Upper lobe of left lung (tissue), 6 donors: ENCODE measurements around the gene CLSTN2. TPM values are rescaled to one million over a fixed set of nuclear protein-coding genes. Genes with fewer than 3 reads are reported as not detected.

Source experiments
- ATAC-seq, 2 donors: fragments of 200-7000 bp; cut with Tn5 transposase; one replicate each; pipeline ENCODE4 v1.9.1; 2022; ENCODE audit warnings: mild to moderate bottlenecking in 2 of 2, moderate library complexity in 2 of 2; ENCODE audit not compliant: low FRiP score in 2 of 2
- DNase-seq, 2 donors: peaks; one replicate each; pipeline ENCODE4 v3.0.0-alpha.2; 2019 to 2020
- H3K27ac ChIP-seq, 4 donors: fragments of 200-600 bp; sonication (generic); one replicate each; pipeline ENCODE4 v1.5.1; 2016 to 2019
- H3K27me3 ChIP-seq, 4 donors: fragments of 200-600 bp; sonication (generic); one replicate each; pipeline ENCODE4 v1.5.1; 2017 to 2019
- H3K36me3 ChIP-seq, 4 donors: fragments of 200-600 bp; sonication (generic); one replicate each; pipeline ENCODE4 v1.5.1; 2016 to 2019
- H3K4me1 ChIP-seq, 4 donors: fragments of 200-600 bp; sonication (generic); one replicate each; pipeline ENCODE4 v1.5.1; 2018 to 2019
- H3K4me3 ChIP-seq, 4 donors: fragments of 200-600 bp; sonication (generic); one replicate each; pipeline ENCODE4 v1.5.1; 2017 to 2019; ENCODE audit warnings: mild to moderate bottlenecking in 2 of 4, moderate library complexity in 1 of 4
- H3K9me3 ChIP-seq, 4 donors: fragments of 200-600 bp; sonication (generic); one replicate each; pipeline ENCODE4 v1.5.1; 2018 to 2019
- CTCF ChIP-seq, 6 experiments: fragments of 450-650 bp in 4 of 6; fragments of 200-600 bp in 2 of 6; sonication (generic) in 2 of 6; IDR thresholded peaks; one replicate each; pipeline ENCODE4 v1.5.1; 2016 to 2019; ENCODE audit warnings: antibody characterized with exemption in 6 of 6
- EP300 ChIP-seq, 4 donors: sonication (generic); formaldehyde crosslinking; IDR thresholded peaks; one replicate each; pipeline ENCODE4 v1.5.1; 2017; ENCODE audit warnings: antibody characterized with exemption in 4 of 4, control low read depth in 2 of 4
- POLR2A ChIP-seq, 4 donors: fragments of 450-650 bp; IDR thresholded peaks; one replicate each; pipeline ENCODE4 v1.5.1; 2016 to 2017; ENCODE audit warnings: antibody characterized with exemption in 4 of 4, mild to moderate bottlenecking in 2 of 4
- POLR2AphosphoS5 ChIP-seq, 2 donors: sonication (generic); formaldehyde crosslinking; IDR thresholded peaks; one replicate each; pipeline ENCODE4 v1.5.1; 2017; ENCODE audit warnings: antibody characterized with exemption in 2 of 2
- WGBS, 2 donors: methylation state at CpG; one replicate each; pipeline ENCODE4 v1.1.5; 2017 to 2018; 5-methylcytosine and 5-hydroxymethylcytosine counted together
- total RNA-seq, 6 donors: library from RNA; depleted of rRNA in 4 of 6; stranded (reverse); fragments of >200 nt in 4 of 6; gene quantifications; one replicate each; pipeline versions ENCODE4 v1.1.0 to v1.2.1, GENCODE V29; 2016 to 2021
- donor health status: DM: no; HTN: no; CAD: no; lungs with moderate emphysema.
- donor health status: DM: no; HTN: yes; CAD: no; lungs with severe emphysema.

The CLSTN2 gene
- total RNA-seq, 6 donors from 2014 or later = 1.0 to 4.3 (median 1.6) TPM

- H3K4me3 ChIP-seq = no peak overlapping the region
- ATAC-seq (no peak), DNase-seq (no peak)
- no peak for TF ChIP-seq POLR2A (IDR thresholded peaks at IDR 0.05)
- no peak for TF ChIP-seq CTCF (IDR thresholded peaks at IDR 0.05)
- TF ChIP-seq POLR2AphosphoS5 (IDR thresholded peaks at IDR 0.05) = no peak
- no peak for TF ChIP-seq EP300 (IDR thresholded peaks at IDR 0.05)
- H3K36me3 ChIP-seq = no peaks in the 10 kb centered on the region
- WGBS, 2 donors = 67 to 86% methylated on average over 1 of the region's 1 CpG
- no peaks in the 10 kb centered on the region for H3K4me1 ChIP-seq
- no peak overlapping the region for H3K27ac ChIP-seq
- H3K9me3 ChIP-seq = no peaks in the 10 kb centered on the region
- no peaks in the 10 kb centered on the region for H3K27me3 ChIP-seq
Observed at GRCh38 chr3:140429791-140430190, 494.8 kb downstream of the CLSTN2 start.

GRCh38 chr3:140430494-140430893, 495.5 kb downstream of the CLSTN2 start:
- no peaks in the 10 kb centered on the region for H3K4me1 ChIP-seq
- DNase-seq (no peak), ATAC-seq (no peak)
- H3K4me3 ChIP-seq = no peak overlapping the region
- no peak overlapping the region for H3K27ac ChIP-seq
- H3K9me3 ChIP-seq = no peaks in the 10 kb centered on the region
- 87% methylated on average over 7 of the region's 7 CpGs for WGBS, 2 donors
- no peak for TF ChIP-seq POLR2AphosphoS5 (IDR thresholded peaks at IDR 0.05)
- no peak for TF ChIP-seq CTCF (IDR thresholded peaks at IDR 0.05)
- no peak for TF ChIP-seq POLR2A (IDR thresholded peaks at IDR 0.05)
- TF ChIP-seq EP300 (IDR thresholded peaks at IDR 0.05) = no peak
- no peaks in the 10 kb centered on the region for H3K36me3 ChIP-seq
- H3K27me3 ChIP-seq = no peaks in the 10 kb centered on the region

- WGBS, 2 donors = 57% methylated on average over 8 of the region's 8 CpGs
Observed at GRCh38 chr3:140432229-140432669, 497.3 kb downstream of the CLSTN2 start.

GRCh38 chr3:140433431-140433830, 498.4 kb downstream of the CLSTN2 start:
- TF ChIP-seq CTCF (IDR thresholded peaks at IDR 0.05) = no peak
- TF ChIP-seq EP300 (IDR thresholded peaks at IDR 0.05) = no peak
- no peak for TF ChIP-seq POLR2A (IDR thresholded peaks at IDR 0.05)
- no peak for TF ChIP-seq POLR2AphosphoS5 (IDR thresholded peaks at IDR 0.05)
- Histone ChIP-seq H3K4me1 (no peaks in the 10 kb centered on the region), H3K27me3 (no peaks in the 10 kb centered on the region), H3K4me3 (no peak overlapping the region), H3K9me3 (no peaks in the 10 kb centered on the region), H3K36me3 (no peaks in the 10 kb centered on the region), H3K27ac (no peak overlapping the region)
- ATAC-seq (no peak), DNase-seq (no peak)
- WGBS, 2 donors = 69 to 100% methylated on average over 2 of the region's 2 CpGs

More at GRCh38 chr3:140432229-140432669, 497.3 kb downstream of the CLSTN2 start:
- Histone ChIP-seq H3K4me3 (no peak overlapping the region), H3K36me3 (no peaks in the 10 kb centered on the region), H3K4me1 (no peaks in the 10 kb centered on the region), H3K27me3 (no peaks in the 10 kb centered on the region), H3K9me3 (no peaks in the 10 kb centered on the region), H3K27ac (no peak overlapping the region)
- TF ChIP-seq EP300 (IDR thresholded peaks at IDR 0.05) (no peak), CTCF (IDR thresholded peaks at IDR 0.05) (no peak), POLR2AphosphoS5 (IDR thresholded peaks at IDR 0.05) (no peak), POLR2A (IDR thresholded peaks at IDR 0.05) (no peak)
- no peak for ATAC-seq
- no peak for DNase-seq

GRCh38 chr3:140434261-140434905, 499.4 kb downstream of the CLSTN2 start:
- H3K4me1 ChIP-seq = no peaks in the 10 kb centered on the region
- H3K27me3 ChIP-seq = no peaks in the 10 kb centered on the region
- TF ChIP-seq POLR2AphosphoS5 (IDR thresholded peaks at IDR 0.05) = no peak
- TF ChIP-seq CTCF (IDR thresholded peaks at IDR 0.05) = no peak
- no peak for TF ChIP-seq EP300 (IDR thresholded peaks at IDR 0.05)
- no peak for TF ChIP-seq POLR2A (IDR thresholded peaks at IDR 0.05)
- H3K36me3 ChIP-seq = no peaks in the 10 kb centered on the region
- H3K4me3 ChIP-seq = no peak overlapping the region
- H3K9me3 ChIP-seq = no peaks in the 10 kb centered on the region
- 69 to 84% methylated on average over 4 to 5 of the region's 5 CpGs for WGBS, 2 donors
- DNase-seq (no peak), ATAC-seq (no peak)
- no peak overlapping the region for H3K27ac ChIP-seq
